AG04450 (cell line): ENCODE measurements around the gene CDH13. TPM values are rescaled to one million over a fixed set of nuclear protein-coding genes. Genes with fewer than 3 reads are reported as not detected.

Experiments
- CTCF ChIA-PET: fragments of 300-600, 350-600 bp; formaldehyde crosslinking; extraction: SDS; loops from one replicate; lab custom pipeline; 2022; ENCODE audit warnings: antibody characterized with exemption, inconsistent platforms; lab: Charles Lee
- POLR2A ChIA-PET: fragments of 350-600 bp; formaldehyde crosslinking; extraction: SDS; loops from one replicate; lab custom pipeline; 2021; ENCODE audit warnings: antibody characterized with exemption, inconsistent platforms; lab: Yijun Ruan, JAX
- DNase-seq: peaks from one replicate; pipeline ENCODE4 v3.0.0-alpha.2; 2011; ENCODE audit warnings: low read depth, low spot score
- H3K27ac ChIP-seq: one replicate; pipeline ENCODE4 v1.5.1; 2012; ENCODE audit warnings: low read depth, low read length, control low read depth
- H3K27me3 ChIP-seq: one replicate; pipeline ENCODE4 v1.6.0; 2012; ENCODE audit warnings: low read length; ENCODE audit not compliant: control insufficient read depth, insufficient read depth
- H3K4me3 ChIP-seq: 2 replicates; pipeline ENCODE4 v1.5.1; 2011; ENCODE audit warnings: mild to moderate bottlenecking, low read depth, low read length, control low read depth
- H3K9me3 ChIP-seq: 2 replicates; pipeline ENCODE4 v1.5.1; 2012; ENCODE audit warnings: low read length; ENCODE audit not compliant: control insufficient read depth, insufficient read depth
- polyA plus RNA-seq: library from polyadenylated mRNA; depleted of rRNA; stranded (reverse); fragments of >200 nt; gene quantifications from 2 replicates; pipeline ENCODE4 v1.2.3, GENCODE V29; 2011
- TF ChIP-seq, protein P1 (sequence below): IDR thresholded peaks from 2 replicates; pipeline ENCODE4 v1.5.1; 2011; ENCODE audit warnings: low read depth, low read length, control low read depth, inconsistent platforms

Gene CDH13
- polyA plus RNA-seq, 1 experiment, result 55.0 TPM

DNA sequence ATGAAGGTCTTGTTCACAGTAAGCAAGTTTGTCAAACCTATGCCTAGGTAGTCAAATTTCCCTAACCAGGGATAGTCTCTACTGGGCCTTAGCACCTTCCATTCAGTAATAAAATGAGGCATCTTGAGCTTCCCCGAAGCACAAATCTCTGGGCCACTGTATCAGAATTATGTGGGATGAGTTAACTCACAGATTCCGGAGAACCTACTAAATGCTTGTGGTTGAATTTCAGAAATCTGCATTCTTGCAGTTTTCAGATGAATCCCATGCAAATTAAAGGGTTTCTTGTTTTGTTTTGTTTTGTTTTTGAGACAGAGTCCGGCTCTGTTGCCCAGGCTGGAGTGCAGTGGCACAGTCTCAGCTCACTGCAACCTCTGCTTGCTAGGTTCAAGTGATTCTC, 702.2 kb downstream of the CDH13 start:
- CTCF ChIA-PET, result interaction anchor here (0.5 to 1.2 kb wide), 3 partner anchors 26 to 1064 kb away, joined by 3 to 4 read pairs (median 3); no protein-coding TSS in a partner anchor
- no peak overlapping the region for H3K4me3 ChIP-seq
- TF ChIP-seq, protein P1, sequence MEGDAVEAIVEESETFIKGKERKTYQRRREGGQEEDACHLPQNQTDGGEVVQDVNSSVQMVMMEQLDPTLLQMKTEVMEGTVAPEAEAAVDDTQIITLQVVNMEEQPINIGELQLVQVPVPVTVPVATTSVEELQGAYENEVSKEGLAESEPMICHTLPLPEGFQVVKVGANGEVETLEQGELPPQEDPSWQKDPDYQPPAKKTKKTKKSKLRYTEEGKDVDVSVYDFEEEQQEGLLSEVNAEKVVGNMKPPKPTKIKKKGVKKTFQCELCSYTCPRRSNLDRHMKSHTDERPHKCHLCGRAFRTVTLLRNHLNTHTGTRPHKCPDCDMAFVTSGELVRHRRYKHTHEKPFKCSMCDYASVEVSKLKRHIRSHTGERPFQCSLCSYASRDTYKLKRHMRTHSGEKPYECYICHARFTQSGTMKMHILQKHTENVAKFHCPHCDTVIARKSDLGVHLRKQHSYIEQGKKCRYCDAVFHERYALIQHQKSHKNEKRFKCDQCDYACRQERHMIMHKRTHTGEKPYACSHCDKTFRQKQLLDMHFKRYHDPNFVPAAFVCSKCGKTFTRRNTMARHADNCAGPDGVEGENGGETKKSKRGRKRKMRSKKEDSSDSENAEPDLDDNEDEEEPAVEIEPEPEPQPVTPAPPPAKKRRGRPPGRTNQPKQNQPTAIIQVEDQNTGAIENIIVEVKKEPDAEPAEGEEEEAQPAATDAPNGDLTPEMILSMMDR, result no peak
- DNase-seq, result no peak
- no peak overlapping the region for H3K27ac ChIP-seq
- H3K27me3 ChIP-seq, result no peaks in the 10 kb centered on the region
- POLR2A ChIA-PET, result interaction anchor here (0.6 kb wide), 1 partner anchor 118 kb away, joined by 4 read pairs; no protein-coding TSS in a partner anchor
- no peaks in the 10 kb centered on the region for H3K9me3 ChIP-seq

DNA sequence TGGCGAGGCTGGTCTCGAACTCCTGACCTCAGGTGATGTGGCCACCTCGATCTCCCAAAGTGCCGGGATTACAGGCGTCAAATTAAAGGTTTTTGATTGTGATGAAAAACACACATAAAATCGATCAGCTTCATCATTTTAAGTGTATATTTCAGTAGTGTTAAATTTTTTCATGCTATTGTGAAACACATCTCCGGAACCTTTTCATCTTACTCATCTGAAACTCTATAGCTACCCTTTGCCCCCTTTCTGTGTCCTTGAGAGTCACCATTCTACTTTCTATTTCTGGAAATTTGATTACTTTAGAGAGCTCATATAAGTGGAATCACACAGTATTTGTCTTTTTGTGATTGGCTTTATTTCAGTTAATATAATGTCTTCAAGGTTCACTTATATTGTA, 702.7 kb downstream of the CDH13 start:
- Histone ChIP-seq H3K27ac (no peak overlapping the region), H3K27me3 (no peaks in the 10 kb centered on the region), H3K9me3 (no peaks in the 10 kb centered on the region), H3K4me3 (no peak overlapping the region)
- no peak for DNase-seq
- ChIA-PET CTCF (no interaction called here), POLR2A (no interaction called here)
- TF ChIP-seq, protein P1, result no peak

DNA sequence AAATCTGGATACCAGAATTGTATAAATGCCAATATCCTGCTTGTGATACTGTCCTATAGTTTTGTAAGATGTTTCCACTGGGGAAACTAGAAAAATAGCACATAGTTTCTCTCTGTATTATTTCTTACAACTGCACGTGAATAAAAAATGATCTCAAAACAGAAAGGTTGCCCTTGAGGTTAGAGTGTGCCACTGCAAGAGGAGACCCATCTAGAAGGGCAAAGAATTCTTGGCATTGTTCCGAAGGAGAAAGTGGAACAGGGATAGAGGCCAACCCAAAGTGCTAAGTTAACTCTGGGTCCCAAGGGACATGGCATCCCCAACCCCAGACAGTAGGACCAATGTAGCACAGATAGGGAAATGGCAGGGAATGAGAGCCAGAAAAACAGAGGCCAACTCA, 703.5 kb downstream of the CDH13 start:
- H3K27ac ChIP-seq, result no peak overlapping the region
- H3K27me3 ChIP-seq, result no peaks in the 10 kb centered on the region
- POLR2A ChIA-PET, result no interaction called here
- no peaks in the 10 kb centered on the region for H3K9me3 ChIP-seq
- CTCF ChIA-PET, result no interaction called here
- TF ChIP-seq, protein P1, result no peak
- DNase-seq, result no peak
- H3K4me3 ChIP-seq, result no peak overlapping the region

DNA sequence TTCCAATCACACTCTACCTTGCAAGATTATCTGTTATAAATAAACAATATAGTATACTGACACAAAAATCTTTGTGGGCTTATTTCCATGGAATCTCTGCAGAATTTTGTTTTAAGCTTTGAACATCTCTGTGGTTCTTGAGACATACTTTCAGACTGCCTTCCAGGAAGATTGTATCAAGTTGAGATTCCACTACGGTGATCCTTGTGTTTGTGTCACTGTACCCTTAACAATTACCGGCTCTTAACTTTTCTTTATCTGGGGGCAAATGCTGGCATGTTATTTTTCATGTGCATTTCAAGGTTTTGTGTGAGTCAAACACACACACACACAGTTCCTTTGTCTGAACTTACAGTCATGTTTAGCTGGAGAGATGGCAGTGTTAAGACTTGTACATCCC, 708.3 kb downstream of the CDH13 start:
- CTCF ChIA-PET, result no interaction called here
- POLR2A ChIA-PET, result no interaction called here
- Histone ChIP-seq H3K27ac (no peak overlapping the region), H3K4me3 (no peak overlapping the region), H3K27me3 (no peaks in the 10 kb centered on the region), H3K9me3 (no peaks in the 10 kb centered on the region)
- no peak for DNase-seq
- TF ChIP-seq, protein P1, result no peak

DNA sequence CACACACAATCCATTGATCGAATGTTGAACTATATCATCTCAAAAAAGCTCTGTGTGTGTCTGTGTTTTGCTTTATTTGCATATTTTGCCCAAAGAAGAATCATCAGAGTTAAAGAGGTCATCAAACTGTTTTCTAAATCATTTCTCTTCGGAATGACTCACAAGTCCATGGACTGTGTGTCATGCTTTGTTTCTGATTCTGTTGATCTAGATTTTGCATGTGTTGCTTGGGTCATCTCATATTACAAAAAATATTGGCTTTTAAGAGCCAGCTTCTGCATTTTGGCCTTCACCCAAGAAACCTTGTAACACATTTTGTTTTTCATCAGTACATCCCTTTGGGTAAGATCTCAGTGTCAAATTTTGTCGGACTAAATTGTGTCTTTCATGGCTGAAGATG, 709.8 kb downstream of the CDH13 start:
- DNase-seq, result peak; percentile 1
- Histone ChIP-seq H3K27ac (no peak overlapping the region), H3K4me3 (no peak overlapping the region), H3K27me3 (no peaks in the 10 kb centered on the region), H3K9me3 (no peaks in the 10 kb centered on the region)
- ChIA-PET POLR2A (no interaction called here), CTCF (interaction anchor here (1.8 kb wide), 1 partner anchor 19 kb away, joined by 15 read pairs; no protein-coding TSS in a partner anchor)
- TF ChIP-seq, protein P1, result no peak
